Neutrophil (primary cell): ENCODE measurements around the gene CAMK2B.

Experiments used
- H3K27ac ChIP-seq: fragments of 200-600 bp; sonication (generic); 2 replicates; pipeline ENCODE4 v1.5.1; 2016; ENCODE audit warnings: mild to moderate bottlenecking, moderate library complexity
- H3K27me3 ChIP-seq: fragments of 200-600 bp; sonication (generic); 2 replicates; pipeline ENCODE4 v1.6.0; 2016; ENCODE audit warnings: mild to moderate bottlenecking
- H3K36me3 ChIP-seq: fragments of 200-600 bp; sonication (generic); 2 replicates; pipeline ENCODE4 v1.5.1; 2017
- H3K4me1 ChIP-seq, 2 experiments: fragments of 200-600 bp in 1 of 2; sonication (generic) in 1 of 2; 1 replicate in 1 of 2; 2 replicates in 1 of 2; pipeline versions ENCODE4 v1.5.1 to v1.6.1; 2013 to 2016; ENCODE audit warnings: low read depth in 1 of 2, low read length in 1 of 2, mild to moderate bottlenecking in 1 of 2, moderate library complexity in 1 of 2; ENCODE audit not compliant: control insufficient read depth in 1 of 2, insufficient read depth in 1 of 2
- H3K4me3 ChIP-seq, 2 experiments: fragments of 200-600 bp in 1 of 2; sonication (generic) in 1 of 2; 1 replicate in 1 of 2; 2 replicates in 1 of 2; pipeline ENCODE4 v1.5.1; 2013 to 2016; ENCODE audit warnings: low read depth in 1 of 2, low read length in 1 of 2, mild to moderate bottlenecking in 1 of 2, moderate library complexity in 1 of 2
- H3K9me3 ChIP-seq: fragments of 200-600 bp; sonication (generic); 2 replicates; pipeline ENCODE4 v1.5.1; 2016
- TF ChIP-seq, protein P1 (sequence below): fragments of 200-600 bp; sonication (generic); IDR thresholded peaks from 2 replicates; pipeline ENCODE4 v1.5.1; 2016; ENCODE audit warnings: antibody characterized with exemption

The CAMK2B gene

DNA sequence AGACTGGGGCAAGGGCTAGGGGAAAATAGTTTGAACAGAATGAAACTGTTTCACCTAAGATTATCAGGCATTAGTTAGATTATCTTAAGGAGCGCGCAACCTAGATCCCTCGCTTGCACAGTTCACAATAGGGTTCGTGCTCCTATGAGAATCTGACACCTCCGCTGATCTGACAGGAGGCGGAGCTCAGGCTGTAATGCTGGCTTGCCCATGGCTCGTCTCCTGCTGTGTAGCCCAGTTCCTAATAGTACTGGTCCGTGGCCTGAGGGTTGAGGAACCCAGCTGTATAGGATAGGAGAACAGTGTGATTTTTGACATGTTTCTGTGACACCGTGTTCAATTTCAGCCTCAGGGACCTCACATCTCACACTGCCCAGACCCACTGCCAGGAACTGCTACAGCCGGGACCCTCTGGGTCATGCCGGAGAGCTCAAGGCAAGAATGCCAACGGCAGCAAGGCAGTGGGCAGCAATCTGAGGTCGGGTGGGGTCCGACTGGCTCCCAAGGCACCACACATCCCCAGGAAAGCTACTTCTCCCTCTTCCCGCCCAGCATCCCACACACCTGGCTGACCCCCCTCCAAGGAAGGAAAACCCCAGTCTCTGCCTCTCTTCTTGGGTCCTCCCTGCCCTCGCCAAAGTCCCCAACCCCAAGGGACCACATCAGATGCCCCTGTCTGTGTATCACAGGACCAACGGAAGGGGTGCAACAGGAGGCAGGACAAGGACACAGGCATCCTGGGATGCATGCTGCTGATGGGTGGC, 31.7 kb downstream of the CAMK2B start:
- no peaks in the 10 kb centered on the region for H3K9me3 ChIP-seq

GRCh38 chr7:44292876-44293560, 32.4 kb downstream of the CAMK2B start:
- no peaks in the 10 kb centered on the region for H3K36me3 ChIP-seq
- no peaks in the 10 kb centered on the region for H3K4me1 ChIP-seq
- H3K4me3 ChIP-seq, result no peak overlapping the region
- no peak overlapping the region for H3K27ac ChIP-seq
- TF ChIP-seq, protein P1, sequence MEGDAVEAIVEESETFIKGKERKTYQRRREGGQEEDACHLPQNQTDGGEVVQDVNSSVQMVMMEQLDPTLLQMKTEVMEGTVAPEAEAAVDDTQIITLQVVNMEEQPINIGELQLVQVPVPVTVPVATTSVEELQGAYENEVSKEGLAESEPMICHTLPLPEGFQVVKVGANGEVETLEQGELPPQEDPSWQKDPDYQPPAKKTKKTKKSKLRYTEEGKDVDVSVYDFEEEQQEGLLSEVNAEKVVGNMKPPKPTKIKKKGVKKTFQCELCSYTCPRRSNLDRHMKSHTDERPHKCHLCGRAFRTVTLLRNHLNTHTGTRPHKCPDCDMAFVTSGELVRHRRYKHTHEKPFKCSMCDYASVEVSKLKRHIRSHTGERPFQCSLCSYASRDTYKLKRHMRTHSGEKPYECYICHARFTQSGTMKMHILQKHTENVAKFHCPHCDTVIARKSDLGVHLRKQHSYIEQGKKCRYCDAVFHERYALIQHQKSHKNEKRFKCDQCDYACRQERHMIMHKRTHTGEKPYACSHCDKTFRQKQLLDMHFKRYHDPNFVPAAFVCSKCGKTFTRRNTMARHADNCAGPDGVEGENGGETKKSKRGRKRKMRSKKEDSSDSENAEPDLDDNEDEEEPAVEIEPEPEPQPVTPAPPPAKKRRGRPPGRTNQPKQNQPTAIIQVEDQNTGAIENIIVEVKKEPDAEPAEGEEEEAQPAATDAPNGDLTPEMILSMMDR, result no peak
- peaks cover 51% of the 10 kb centered on the region for H3K27me3 ChIP-seq
- H3K9me3 ChIP-seq, result no peaks in the 10 kb centered on the region

More for the DNA sequence above, 31.7 kb downstream of the CAMK2B start:
- Histone ChIP-seq H3K27ac (no peak overlapping the region), H3K4me1 (no peaks in the 10 kb centered on the region), H3K27me3 (peaks cover 53% of the 10 kb centered on the region), H3K4me3 (no peak overlapping the region), H3K36me3 (no peaks in the 10 kb centered on the region)
- TF ChIP-seq, protein P1, result no peak

GRCh38 chr7:44292420-44292817, 33.0 kb downstream of the CAMK2B start:
- no peaks in the 10 kb centered on the region for H3K36me3 ChIP-seq
- no peaks in the 10 kb centered on the region for H3K4me1 ChIP-seq
- H3K27me3 ChIP-seq, result peaks cover 51% of the 10 kb centered on the region
- no peaks in the 10 kb centered on the region for H3K9me3 ChIP-seq
- H3K27ac ChIP-seq, result no peak overlapping the region
- TF ChIP-seq, protein P1, result no peak
- no peak overlapping the region for H3K4me3 ChIP-seq

- peaks cover 51% of the 10 kb centered on the region for H3K27me3 ChIP-seq
These were observed 33.5 kb downstream of the CAMK2B start for GRCh38 chr7:44291733-44292419.

DNA sequence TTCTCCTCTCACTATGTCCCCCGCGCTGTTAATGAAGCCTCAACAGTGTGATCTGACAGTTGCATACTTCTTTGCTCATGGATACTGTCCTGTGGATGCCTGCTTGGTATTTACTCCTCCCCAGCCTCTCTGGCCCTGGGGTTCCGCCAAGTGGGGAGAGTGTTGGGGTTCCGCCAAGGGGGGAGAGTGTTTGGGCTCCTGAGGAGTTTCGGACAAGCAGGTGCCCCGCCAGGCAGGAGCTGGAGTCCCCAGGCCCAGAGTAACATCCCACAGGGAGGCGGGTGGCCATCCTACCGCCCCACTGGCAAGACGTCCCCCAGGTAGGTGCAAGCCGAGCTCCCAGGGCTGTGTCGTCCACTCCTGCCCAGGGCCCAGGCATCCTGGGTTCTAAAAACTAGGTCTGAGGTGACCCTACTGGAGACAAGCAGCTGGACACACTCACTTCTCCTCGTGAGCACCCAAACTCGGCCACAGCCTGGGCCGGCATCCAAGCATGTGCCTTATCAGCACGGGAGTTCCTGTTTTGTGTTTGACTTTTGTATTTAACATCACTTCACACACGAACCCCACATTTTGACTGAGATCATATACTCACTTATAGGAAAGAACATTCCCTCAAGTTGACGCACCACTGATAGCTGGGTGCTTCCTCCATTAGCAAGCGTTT, 34.2 kb downstream of the CAMK2B start:
- Histone ChIP-seq H3K36me3 (no peaks in the 10 kb centered on the region), H3K4me1 (no peaks in the 10 kb centered on the region), H3K4me3 (no peak overlapping the region), H3K9me3 (no peaks in the 10 kb centered on the region), H3K27ac (no peak overlapping the region), H3K27me3 (peaks cover 47% of the 10 kb centered on the region)
- TF ChIP-seq, protein P1, result no peak

More at GRCh38 chr7:44291733-44292419, 33.5 kb downstream of the CAMK2B start:
- H3K4me1 ChIP-seq, result no peaks in the 10 kb centered on the region
- no peaks in the 10 kb centered on the region for H3K36me3 ChIP-seq
- H3K27ac ChIP-seq, result no peak overlapping the region
- no peak overlapping the region for H3K4me3 ChIP-seq
- H3K9me3 ChIP-seq, result no peaks in the 10 kb centered on the region
- TF ChIP-seq, protein P1, result no peak
